ENCODE results near the gene PI4KB.
"Not testable (repeated sequence)": the region's sequence is repeated elsewhere in the genome, so short reads cannot be mapped to it uniquely, and the experiment has no call there.

Gene PI4KB
- 86.4 to 90.4 reads per million in 2 donors for total RNA-seq

DNA sequence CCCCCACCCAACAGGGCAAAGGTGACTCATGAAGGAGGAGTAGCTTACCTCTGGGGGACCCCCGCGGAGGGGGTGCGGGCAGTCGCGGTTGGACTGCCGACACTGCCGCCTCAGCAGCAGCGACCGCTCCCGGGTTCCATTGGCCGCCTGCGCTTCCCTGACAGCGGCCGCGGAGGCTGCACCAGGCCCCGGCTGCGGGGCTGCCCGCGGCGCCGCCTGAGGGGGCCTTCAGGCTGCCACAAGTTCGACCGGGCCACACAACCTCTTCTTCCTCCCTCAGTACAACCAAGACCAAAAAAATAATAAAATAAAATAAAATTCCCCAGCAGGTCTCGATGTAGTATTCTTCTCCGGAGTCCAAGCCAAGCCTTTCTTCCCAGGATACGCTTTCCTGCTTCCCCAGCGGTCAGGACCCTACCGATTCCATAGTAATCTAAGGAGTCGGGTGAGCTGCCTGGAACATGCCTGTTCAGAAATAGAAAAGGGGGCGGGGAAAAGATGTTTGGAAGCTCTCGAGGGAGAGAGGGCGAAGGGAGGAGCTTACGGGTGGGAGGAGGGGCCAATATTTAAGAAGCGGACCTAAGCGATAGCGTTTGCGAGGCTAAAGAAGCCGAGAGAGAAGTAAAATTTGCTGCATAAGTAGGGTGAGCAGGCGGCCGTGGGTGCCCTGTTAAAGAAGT is at the start of gene PI4KB:
Gene PI4KB (minus strand): TSS at position 194 of the 680 bp plus-strand sequence. CDS start 10,935 bp downstream, outside the sequence.
- peak; percentile 52 to 97 (median 83) for DNase-seq

- DNase-seq, result no peak
These were observed 46.0 kb upstream of the PI4KB start for GRCh38 chr1:151373196-151373595.

DNA sequence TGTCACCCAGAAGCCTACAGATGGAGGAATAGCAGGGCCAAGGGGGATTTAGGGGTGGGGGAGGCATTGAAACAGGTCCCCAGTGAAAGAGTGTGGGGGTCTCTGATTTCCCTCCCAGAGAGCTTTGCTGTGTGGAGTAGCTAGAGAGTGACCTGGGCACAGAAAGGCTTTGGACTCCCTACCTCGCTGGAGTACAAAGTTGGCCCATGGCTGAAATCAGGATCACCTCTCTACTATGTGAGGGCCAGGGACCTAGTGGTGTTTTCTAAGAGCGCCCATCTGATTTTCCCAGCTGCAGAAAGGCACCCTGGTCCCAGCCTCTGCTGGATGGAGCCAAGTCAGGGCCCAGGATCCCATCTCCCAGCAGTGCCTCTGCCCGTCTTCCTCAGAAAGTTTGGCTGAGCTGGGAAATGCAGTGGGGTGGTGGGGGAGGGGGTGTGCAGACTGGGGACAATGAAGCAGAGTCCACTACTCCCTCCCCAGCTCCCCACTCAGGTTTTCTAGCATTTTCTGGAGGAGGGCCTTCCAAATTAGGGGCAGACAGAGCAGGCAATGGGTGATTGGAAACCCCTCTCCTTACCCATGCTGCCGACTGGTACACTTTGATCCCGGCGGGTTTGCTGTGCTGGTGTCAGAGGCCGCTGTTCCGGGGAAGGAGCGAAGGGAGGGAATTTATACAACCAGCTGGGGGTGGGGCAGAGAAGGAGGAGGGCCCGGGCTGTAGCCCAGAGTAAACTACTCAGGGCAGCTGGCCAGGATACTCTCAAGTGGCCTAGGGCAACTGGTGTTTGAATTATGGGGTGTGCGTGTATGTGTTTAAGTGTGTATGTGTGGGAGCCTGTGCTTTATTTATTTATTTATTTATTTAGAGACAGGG is 45.1 kb upstream of the PI4KB start, which contains the start of gene SELENBP1:
Gene SELENBP1 (minus strand): TSS at position 648 of the 877 bp plus-strand sequence. CDS start 64 bp downstream, at position 584.
- DNase-seq, result no peak

DNA sequence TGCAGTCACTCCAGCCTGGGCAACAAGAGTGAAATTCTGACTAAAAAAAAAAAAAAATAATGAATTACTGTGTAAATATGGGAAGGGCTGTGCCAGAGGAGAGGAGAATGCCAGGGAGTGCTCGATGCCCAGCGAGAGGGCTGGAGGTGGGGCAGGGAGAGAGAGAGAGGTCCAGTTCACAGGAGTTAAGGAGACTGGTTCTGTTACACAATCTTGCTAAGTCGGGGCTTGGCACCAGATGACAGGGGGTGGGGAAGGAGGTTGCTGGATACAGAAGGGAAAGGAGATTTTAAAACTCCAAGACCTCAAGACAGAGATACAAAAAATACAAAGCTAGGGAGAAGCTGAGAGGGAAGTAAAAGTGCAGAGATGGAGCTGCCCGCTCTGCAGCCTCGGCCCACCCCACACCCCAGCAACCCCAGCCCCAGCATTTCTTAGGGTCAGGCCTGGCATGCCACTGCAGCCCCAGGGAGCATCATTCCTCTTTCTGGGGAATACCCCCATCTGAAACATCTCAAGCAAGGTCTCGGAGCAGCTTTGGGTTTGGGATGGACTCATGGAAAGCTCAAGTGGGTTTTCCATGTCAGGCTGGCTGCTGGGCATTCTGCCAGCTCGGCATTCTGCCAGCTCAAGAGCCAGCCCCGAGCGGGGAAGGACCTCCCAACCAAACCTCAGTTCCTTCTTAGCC is 44.3 kb upstream of the PI4KB start:
- DNase-seq, result no peak

- DNase-seq, result no peak
These were observed 43.1 kb upstream of the PI4KB start for GRCh38 chr1:151370211-151370911.

DNA sequence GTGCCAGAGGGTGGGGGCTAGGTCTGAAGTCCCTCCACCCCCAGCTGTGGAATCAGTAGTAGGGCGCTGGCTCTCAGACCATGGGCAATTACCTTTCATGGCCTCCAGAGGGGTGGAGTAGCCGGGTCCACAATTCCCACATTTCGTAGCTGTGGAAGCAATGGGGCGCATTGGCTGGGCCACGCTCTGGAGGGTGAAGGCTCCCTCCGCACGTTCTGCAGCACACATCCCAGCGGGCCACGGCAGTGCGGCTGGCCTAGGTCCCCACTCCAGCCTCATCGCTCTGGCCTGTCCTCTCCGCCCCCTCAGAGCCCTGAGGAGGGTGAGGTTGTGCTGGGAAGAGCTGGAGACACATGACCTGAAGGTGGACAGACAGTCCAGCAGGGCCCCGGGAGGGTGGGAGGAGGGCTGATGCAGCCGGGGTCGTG is 42.4 kb upstream of the PI4KB start:
- DNase-seq, result no peak

- no peak for DNase-seq
These were observed 42.0 kb upstream of the PI4KB start for GRCh38 chr1:151369302-151369610.

- DNase-seq, result no peak
These were observed 41.4 kb upstream of the PI4KB start for GRCh38 chr1:151368393-151369301.

DNA sequence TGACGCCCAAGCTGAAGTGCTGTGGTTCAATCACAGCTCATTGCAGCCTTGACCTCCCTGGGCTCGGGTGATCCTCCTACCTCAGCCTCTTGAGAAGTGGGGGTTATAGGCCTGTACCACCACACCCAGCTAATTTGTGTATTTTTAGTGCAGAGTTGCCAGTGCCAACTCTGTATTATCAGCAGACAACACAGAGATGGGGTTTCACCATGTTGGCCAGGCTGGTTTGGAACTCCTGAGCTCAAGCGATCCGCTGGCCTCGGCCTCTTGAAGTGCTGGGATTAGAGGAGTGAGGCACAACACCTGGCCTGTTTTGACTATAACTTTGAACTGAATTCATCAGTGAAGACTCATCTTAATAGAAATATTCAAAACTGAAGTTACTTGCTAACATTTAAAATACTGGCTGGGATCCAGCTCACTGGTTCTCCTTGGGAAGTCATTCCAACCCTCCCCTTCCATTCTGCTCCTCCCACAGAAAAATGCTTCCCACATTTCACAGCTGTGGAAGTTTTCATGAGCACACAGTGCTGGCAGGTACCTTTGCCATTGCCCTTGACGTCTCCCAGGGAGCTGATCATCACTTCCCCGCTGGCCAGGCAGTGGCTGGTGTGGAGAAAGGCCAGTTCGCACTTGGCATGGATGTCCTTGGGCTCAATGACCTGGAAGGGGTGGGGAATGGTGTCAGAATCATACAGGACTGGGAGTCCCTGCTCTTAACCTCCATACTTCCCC is 40.6 kb upstream of the PI4KB start:
- no peak for DNase-seq

- no peak for DNase-seq
These were observed 37.8 kb upstream of the PI4KB start for GRCh38 chr1:151364996-151365395.

DNA sequence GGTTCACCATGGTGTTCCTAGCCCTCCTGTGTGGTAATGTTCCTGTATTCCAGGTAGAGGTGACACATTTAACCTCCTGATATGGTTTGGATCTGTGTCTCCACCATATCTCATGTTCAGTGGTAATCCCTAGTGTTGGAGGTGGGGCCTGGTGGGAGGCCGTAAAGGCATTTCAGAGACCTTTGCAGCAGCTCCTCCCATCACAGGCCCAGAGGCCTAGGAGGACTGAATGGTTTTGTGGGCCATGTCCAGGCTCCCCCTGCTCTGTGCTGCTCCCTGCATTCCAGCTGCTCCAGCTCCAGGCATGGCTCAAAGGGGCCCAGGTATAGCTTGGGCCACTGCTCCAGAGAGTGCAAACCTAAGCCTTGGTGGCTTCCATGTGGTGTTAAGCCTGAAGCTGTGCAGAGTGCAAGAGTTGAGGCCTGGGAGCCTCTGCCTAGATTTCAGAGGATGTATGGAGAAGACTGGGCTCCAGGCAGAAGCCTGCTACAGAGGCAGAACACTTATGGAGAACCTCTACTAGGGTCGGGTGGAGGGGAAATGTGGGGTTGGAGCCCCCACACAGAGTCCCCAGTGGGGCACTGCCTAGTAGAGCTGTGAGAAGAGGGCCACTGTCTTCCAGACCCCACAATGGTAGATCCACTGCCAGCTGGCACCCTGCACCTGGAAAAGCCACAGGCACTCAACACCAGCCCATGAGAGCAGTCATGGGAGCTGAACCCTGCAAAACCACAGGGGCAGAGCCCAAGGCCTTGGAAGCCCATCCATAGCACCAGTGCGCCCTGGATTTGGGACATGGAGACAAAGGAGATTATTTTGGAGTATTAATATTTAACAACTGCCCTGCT is 35.3 kb upstream of the PI4KB start:
- no peak for DNase-seq

DNA sequence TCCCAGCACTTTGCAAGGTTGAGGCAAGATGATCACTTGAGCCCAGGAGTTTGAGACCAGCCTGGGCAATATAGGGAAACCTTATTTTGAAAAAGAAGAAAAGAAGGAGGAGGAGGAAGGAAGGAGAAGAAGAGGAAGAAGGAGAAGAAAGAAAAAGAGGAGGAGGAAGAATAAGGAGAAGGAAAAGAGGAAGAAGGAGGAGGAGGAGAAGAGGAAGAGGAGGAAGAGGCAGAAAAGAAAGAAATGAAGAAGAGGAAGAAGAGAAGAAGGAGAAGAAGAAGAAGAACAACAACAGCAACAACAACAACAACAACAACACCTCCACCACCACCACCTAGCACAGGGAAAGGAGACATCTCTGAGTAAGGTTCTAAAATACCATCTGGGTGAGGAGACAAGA is 34.7 kb upstream of the PI4KB start:
- DNase-seq, result no peak

GRCh38 chr1:151356696-151357095 is 29.5 kb upstream of the PI4KB start:
- no peak for DNase-seq

GRCh38 chr1:151352021-151352718 is 25.0 kb upstream of the PI4KB start:
- no peak for DNase-seq

GRCh38 chr1:151350323-151350722 is 23.1 kb upstream of the PI4KB start:
- not testable (repeated sequence) for DNase-seq

DNA sequence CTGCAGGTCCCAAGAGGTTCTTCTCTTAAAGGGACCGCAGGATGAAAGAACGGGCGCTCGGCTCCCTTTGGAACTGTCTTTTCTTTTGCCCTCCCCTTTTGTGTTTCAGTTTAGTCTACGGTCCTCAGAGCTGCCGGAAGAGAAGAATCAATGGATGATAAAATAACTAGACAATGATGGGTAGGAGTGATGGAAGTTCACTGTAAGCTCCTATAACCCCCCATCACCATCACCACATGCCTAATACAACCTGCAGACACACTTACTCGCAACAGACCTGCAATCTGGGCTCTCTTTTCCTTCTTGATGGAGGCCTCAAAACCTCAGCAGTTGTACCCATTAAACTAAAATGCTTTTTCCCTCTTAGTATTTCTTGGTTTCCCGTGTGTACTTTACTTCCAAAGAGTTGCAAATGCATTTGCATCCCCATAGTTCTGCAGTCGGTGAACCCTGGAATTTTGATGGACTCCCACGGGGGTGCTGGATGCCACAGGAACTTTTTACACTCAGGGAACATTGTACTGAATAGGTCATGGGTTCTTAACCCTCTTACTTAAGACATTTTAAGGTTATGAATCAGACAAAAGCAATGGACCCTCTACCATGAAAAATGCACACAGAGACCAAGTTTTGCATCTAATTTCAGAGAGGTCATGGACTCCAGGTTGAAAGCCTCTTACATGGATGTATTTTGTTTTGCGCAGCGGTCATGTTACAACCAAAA is 20.5 kb upstream of the PI4KB start:
- DNase-seq, result no peak

- DNase-seq, result peak; percentile 79 to 99 (median 91)
These were observed 19.7 kb upstream of the PI4KB start, which contains the start of gene RFX5 for GRCh38 chr1:151346769-151347522. RFX5 (minus strand) TSS chr1:151347252; CDS start chr1:151346320, 932 bp downstream.

Data from T-helper 2 cell (primary cell).